ENCODE data around the gene HNRNPUL2.
A peak's percentile ranks its signal among the peaks of the same experiment; 100 is the strongest.

Gene HNRNPUL2

DNA sequence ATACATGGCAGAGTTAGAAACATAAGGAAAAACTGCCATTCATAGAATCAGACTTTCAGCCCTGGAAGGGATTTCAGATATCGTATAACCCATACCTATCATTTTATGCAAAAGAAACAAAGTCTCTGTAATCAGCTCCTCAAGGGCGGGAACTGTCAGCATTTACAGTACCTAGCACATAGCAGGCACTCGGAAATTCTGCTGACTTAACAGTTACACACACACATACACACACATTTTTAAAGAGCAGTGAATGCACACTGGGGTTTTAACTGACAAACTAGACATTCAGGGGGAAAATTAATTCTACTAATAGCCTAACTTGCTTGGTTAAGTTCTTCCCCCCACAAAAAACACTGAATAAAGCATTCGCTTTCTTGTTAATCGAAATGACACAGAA is 11.1 kb downstream of the HNRNPUL2 start:
- Histone ChIP-seq H3K9me3 (ENCODE audit: control insufficient read depth in 5 of 5, low read length in 5 of 5) (no peaks in the 10 kb centered on the region), H3K36me3 (ENCODE audit: control insufficient read depth in 5 of 5, insufficient read depth in 5 of 5, low read length in 5 of 5) (peaks cover 30 to 96% (median 87%) of the 10 kb centered on the region in 5 donors)

DNA sequence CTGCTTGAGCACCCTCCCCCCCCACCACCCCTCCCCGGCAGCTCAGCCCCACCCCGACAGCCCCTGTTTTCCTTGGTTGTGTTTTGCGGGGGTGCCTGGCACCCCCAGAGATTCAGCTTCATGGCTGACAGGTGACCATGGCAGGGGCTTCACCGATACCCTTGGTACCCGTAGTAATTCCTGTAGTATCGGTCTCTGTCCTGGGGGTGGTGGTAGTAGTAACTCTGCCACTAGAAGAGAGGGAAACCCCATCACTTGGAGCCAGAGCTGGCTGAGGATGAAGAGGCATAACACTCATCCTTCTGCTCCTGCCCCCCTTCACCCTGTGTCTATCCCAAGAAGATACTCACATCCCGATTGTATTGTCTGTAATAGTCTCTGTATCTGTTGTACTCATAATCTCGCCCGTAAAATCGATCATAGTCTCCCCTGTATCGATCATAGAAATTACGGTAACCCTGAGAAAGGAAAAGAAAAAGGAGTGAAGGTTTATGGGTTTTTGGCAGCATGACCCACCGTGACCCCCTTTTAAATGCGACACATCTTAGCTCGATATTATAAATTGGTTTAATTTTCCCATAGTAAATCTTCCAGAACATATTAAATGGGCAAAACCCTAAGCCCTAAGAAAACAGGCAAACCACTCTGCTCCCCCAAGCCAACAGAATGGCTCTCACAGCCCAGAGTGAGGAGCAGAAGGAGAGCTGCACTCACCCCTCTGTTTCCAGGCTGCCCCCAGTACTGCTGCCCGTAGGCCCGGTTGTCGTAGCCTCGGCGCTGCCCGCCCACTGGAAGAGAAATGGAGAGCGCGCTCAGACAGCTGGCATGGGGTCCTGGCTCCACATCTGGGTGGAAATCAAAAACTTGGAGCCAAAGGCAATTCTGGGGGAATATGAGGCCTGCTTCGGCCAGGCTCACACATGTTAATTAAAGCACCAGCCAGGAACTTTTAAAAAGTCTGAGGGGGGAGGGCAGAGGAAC is 11.8 kb downstream of the HNRNPUL2 start:
- Histone ChIP-seq H3K9me3 (ENCODE audit: control insufficient read depth in 5 of 5, low read length in 5 of 5) (no peaks in the 10 kb centered on the region), H3K4me3 (ENCODE audit: low read depth in 1 of 5, low read length in 5 of 5) (no peak overlapping the region), H3K27me3 (ENCODE audit: control insufficient read depth in 5 of 5, insufficient read depth in 4 of 5, low read length in 5 of 5) (no peaks in the 10 kb centered on the region), H3K9ac (ENCODE audit: low read length in 5 of 5) (no peak overlapping the region), H3K36me3 (ENCODE audit: control insufficient read depth in 5 of 5, insufficient read depth in 5 of 5, low read length in 5 of 5) (peaks cover 25 to 94% (median 84%) of the 10 kb centered on the region in 5 donors), H3K4me1 (ENCODE audit: control insufficient read depth in 5 of 5, insufficient read depth in 5 of 5, low read length in 5 of 5) (peaks cover 0 to 12% (median 9%) of the 10 kb centered on the region in 5 donors), H3K27ac (ENCODE audit: low read depth, low read length) (no peak overlapping the region)

More for the DNA sequence above, 11.1 kb downstream of the HNRNPUL2 start:
- H3K9ac ChIP-seq (ENCODE audit: low read length in 5 of 5): no peak overlapping the region
- H3K4me1 ChIP-seq (ENCODE audit: control insufficient read depth in 5 of 5, insufficient read depth in 5 of 5, low read length in 5 of 5): peaks cover 0 to 12% (median 5%) of the 10 kb centered on the region in 5 donors
- no peak overlapping the region for H3K4me3 ChIP-seq (ENCODE audit: low read depth in 1 of 5, low read length in 5 of 5)
- H3K27ac ChIP-seq (ENCODE audit: low read depth, low read length): peak overlapping the region; percentile 0
- no peaks in the 10 kb centered on the region for H3K27me3 ChIP-seq (ENCODE audit: control insufficient read depth in 5 of 5, insufficient read depth in 4 of 5, low read length in 5 of 5)

DNA sequence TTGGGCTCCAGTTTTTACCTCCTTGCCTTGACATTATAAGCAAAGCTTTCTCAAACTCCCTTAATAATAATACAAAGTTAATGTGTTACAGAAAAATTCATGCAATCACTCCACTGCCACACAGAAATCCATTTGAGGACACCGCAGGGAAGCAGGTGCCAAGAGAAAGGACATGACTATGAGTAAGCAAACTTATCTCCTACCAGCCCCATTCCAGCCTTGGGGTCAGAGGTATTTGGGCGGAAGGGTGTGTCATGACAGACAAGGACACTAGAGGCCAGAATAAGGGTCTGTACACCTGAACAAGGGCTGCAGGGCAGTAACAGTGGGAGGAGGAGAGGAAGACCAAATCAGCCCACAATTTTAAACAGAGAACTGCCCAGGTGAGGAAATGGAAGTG is 13.9 kb downstream of the HNRNPUL2 start:
- Histone ChIP-seq H3K9ac (ENCODE audit: low read length in 5 of 5) (peak overlapping the region in 1 of 5 donors; percentile 7), H3K36me3 (ENCODE audit: control insufficient read depth in 5 of 5, insufficient read depth in 5 of 5, low read length in 5 of 5) (peaks cover 18 to 75% (median 63%) of the 10 kb centered on the region in 5 donors), H3K4me3 (ENCODE audit: low read depth in 1 of 5, low read length in 5 of 5) (no peak overlapping the region), H3K27me3 (ENCODE audit: control insufficient read depth in 5 of 5, insufficient read depth in 4 of 5, low read length in 5 of 5) (no peaks in the 10 kb centered on the region), H3K9me3 (ENCODE audit: control insufficient read depth in 5 of 5, low read length in 5 of 5) (no peaks in the 10 kb centered on the region), H3K4me1 (ENCODE audit: control insufficient read depth in 5 of 5, insufficient read depth in 5 of 5, low read length in 5 of 5) (peaks cover 2 to 30% (median 30%) of the 10 kb centered on the region in 5 donors), H3K27ac (ENCODE audit: low read depth, low read length) (peak overlapping the region; percentile 66)

DNA sequence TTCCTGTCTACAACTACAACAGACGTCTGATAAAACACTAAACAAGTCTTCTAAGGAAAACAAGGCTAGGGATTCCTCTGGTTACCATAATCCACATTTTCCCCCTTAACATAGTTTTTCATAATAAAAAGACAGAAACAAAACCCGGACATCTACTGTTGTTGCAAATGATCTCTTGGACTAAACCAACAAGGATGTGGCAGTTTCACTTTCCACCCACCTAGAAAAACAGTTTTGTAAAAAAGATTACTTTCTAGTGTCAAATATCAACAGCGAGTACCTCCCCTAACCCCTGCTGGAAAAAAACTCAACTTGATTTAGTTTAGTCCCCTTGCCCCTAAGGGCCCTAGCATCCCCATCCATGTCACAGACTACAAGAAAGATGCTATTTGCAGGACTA is 14.4 kb downstream of the HNRNPUL2 start:
- Histone ChIP-seq H3K36me3 (ENCODE audit: control insufficient read depth in 5 of 5, insufficient read depth in 5 of 5, low read length in 5 of 5) (peaks cover 15 to 70% (median 58%) of the 10 kb centered on the region in 5 donors), H3K27ac (ENCODE audit: low read depth, low read length) (peak overlapping the region; percentile 66), H3K9ac (ENCODE audit: low read length in 5 of 5) (peak overlapping the region in 1 of 5 donors; percentile 26), H3K4me1 (ENCODE audit: control insufficient read depth in 5 of 5, insufficient read depth in 5 of 5, low read length in 5 of 5) (peaks cover 2 to 33% (median 31%) of the 10 kb centered on the region in 5 donors), H3K9me3 (ENCODE audit: control insufficient read depth in 5 of 5, low read length in 5 of 5) (no peaks in the 10 kb centered on the region), H3K27me3 (ENCODE audit: control insufficient read depth in 5 of 5, insufficient read depth in 4 of 5, low read length in 5 of 5) (no peaks in the 10 kb centered on the region), H3K4me3 (ENCODE audit: low read depth in 1 of 5, low read length in 5 of 5) (no peak overlapping the region)

DNA sequence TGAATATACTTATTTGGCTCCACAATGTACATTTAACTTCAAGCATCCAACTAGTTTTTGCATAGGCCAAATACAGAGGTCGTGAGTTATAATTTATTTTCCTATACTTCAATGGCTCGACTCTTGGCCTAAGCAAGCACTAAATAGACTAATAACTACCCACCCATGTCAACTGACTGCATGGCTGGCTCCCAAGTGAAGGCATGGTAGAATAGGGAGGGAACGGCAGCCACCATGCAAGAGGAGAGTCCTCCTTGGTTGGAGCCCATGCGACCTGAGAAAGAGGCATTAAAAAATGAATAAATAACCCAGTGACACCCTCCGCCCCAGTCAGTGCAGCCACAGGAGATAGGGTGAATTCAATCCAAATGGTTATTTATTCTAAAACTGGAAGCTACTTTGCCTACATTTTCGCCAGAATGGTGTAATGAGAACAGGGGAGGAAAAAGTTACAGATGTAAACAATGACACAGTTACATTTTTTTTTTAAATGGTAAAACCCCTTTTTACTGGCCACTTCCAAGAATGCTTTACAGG is 14.9 kb downstream of the HNRNPUL2 start:
- Histone ChIP-seq H3K27me3 (ENCODE audit: control insufficient read depth in 5 of 5, insufficient read depth in 4 of 5, low read length in 5 of 5) (no peaks in the 10 kb centered on the region), H3K36me3 (ENCODE audit: control insufficient read depth in 5 of 5, insufficient read depth in 5 of 5, low read length in 5 of 5) (peaks cover 12 to 65% (median 53%) of the 10 kb centered on the region in 5 donors), H3K9ac (ENCODE audit: low read length in 5 of 5) (no peak overlapping the region), H3K4me3 (ENCODE audit: low read depth in 1 of 5, low read length in 5 of 5) (no peak overlapping the region), H3K4me1 (ENCODE audit: control insufficient read depth in 5 of 5, insufficient read depth in 5 of 5, low read length in 5 of 5) (peaks cover 2 to 33% (median 31%) of the 10 kb centered on the region in 5 donors), H3K9me3 (ENCODE audit: control insufficient read depth in 5 of 5, low read length in 5 of 5) (no peaks in the 10 kb centered on the region), H3K27ac (ENCODE audit: low read depth, low read length) (peak overlapping the region; percentile 66)

DNA sequence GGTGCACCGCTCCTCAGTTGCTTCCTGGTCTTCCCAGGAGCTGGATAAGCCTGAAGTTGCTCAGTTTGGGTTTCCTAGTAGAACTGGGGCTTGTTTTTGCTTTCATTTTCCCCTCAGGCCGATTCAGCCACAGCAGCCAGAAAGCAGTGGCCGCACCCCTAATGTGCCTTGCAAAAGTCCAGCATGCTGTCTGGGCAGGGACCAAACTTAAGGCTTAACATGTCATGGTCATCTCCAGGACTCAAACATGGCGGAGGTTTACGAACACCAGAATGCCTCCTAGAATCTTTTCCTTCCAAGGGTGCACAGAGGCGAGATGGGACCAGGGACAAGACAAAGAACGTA is 17.3 kb downstream of the HNRNPUL2 start:
- peak overlapping the region; percentile 75 to 98 (median 95) for H3K9ac ChIP-seq (ENCODE audit: low read length in 5 of 5)
- peaks cover 4 to 50% (median 46%) of the 10 kb centered on the region in 5 donors for H3K4me1 ChIP-seq (ENCODE audit: control insufficient read depth in 5 of 5, insufficient read depth in 5 of 5, low read length in 5 of 5)
- H3K4me3 ChIP-seq (ENCODE audit: low read depth in 1 of 5, low read length in 5 of 5): peak overlapping the region; percentile 71 to 91 (median 82)
- no peaks in the 10 kb centered on the region for H3K27me3 ChIP-seq (ENCODE audit: control insufficient read depth in 5 of 5, insufficient read depth in 4 of 5, low read length in 5 of 5)
- peak overlapping the region; percentile 99 for H3K27ac ChIP-seq (ENCODE audit: low read depth, low read length)
- H3K36me3 ChIP-seq (ENCODE audit: control insufficient read depth in 5 of 5, insufficient read depth in 5 of 5, low read length in 5 of 5): peaks cover 3 to 42% (median 30%) of the 10 kb centered on the region in 5 donors
- no peaks in the 10 kb centered on the region for H3K9me3 ChIP-seq (ENCODE audit: control insufficient read depth in 5 of 5, low read length in 5 of 5)

DNA sequence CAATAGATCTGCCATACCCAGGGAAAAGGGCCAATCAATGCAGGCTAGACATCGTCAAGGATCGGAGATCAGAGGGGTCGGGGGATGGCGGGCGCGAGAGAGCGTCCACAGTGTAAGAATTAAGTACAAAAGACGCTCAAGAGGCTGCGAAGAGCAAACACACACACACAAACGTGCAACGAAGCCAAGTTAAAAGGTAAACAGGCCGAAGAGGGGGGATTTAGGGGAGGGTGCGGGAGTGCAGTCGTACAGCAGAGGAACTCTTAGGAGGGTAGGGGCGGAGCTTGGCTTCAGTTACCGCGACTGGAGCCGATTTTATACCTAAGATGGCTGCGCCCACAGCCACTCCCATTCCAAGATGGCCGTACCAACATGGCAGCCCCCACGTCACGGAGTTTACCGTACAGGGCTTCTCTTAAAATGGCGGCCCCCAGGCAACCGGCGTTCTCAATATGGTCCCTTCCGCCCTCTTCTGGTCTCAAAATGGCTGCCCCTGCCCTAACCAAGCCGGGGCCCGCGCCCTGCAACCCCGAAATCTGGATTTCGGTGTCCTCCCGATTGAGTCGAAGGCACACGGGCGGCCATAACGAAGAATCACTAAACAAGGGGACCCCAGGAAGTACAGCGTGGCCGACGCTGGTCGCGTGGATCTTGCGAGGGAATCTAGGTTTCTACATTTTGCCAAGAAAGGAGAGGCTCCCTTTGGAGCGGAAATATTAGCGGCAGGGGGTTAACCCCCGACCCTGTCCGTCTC is 17.8 kb downstream of the HNRNPUL2 start:
- peak overlapping the region; percentile 71 to 97 (median 82) for H3K4me3 ChIP-seq (ENCODE audit: low read depth in 1 of 5, low read length in 5 of 5)
- H3K36me3 ChIP-seq (ENCODE audit: control insufficient read depth in 5 of 5, insufficient read depth in 5 of 5, low read length in 5 of 5): peaks cover 3 to 37% (median 25%) of the 10 kb centered on the region in 5 donors
- H3K4me1 ChIP-seq (ENCODE audit: control insufficient read depth in 5 of 5, insufficient read depth in 5 of 5, low read length in 5 of 5): peaks cover 4 to 50% (median 47%) of the 10 kb centered on the region in 5 donors
- no peaks in the 10 kb centered on the region for H3K9me3 ChIP-seq (ENCODE audit: control insufficient read depth in 5 of 5, low read length in 5 of 5)
- no peaks in the 10 kb centered on the region for H3K27me3 ChIP-seq (ENCODE audit: control insufficient read depth in 5 of 5, insufficient read depth in 4 of 5, low read length in 5 of 5)
- H3K27ac ChIP-seq (ENCODE audit: low read depth, low read length): peak overlapping the region; percentile 99
- peak overlapping the region; percentile 75 to 98 (median 96) for H3K9ac ChIP-seq (ENCODE audit: low read length in 5 of 5)

DNA sequence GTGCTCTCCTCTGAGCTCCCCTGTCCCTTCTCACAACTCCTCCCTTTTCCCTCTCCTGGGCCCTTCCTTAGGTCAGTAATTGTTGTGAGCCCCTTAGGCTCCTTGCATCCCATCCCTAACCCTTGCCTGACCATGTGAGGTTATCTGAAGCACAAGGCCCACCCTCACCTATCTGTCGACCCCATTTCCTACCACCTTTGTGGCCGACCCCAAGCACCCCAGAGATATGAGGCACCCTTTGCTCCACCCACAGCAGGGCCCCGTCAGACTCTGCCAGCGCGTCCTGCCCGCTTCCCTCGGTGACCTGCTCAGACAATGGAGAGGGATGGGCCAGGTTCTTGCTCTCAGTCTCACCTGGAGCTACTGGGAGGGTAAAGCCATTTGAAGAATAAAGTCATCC is 18.5 kb downstream of the HNRNPUL2 start:
- Histone ChIP-seq H3K9me3 (ENCODE audit: control insufficient read depth in 5 of 5, low read length in 5 of 5) (no peaks in the 10 kb centered on the region), H3K9ac (ENCODE audit: low read length in 5 of 5) (peak overlapping the region; percentile 68 to 98 (median 95)), H3K27me3 (ENCODE audit: control insufficient read depth in 5 of 5, insufficient read depth in 4 of 5, low read length in 5 of 5) (no peaks in the 10 kb centered on the region), H3K27ac (ENCODE audit: low read depth, low read length) (peak overlapping the region; percentile 99), H3K4me3 (ENCODE audit: low read depth in 1 of 5, low read length in 5 of 5) (peak overlapping the region; percentile 71 to 97 (median 82)), H3K36me3 (ENCODE audit: control insufficient read depth in 5 of 5, insufficient read depth in 5 of 5, low read length in 5 of 5) (peaks cover 0 to 32% (median 21%) of the 10 kb centered on the region in 5 donors), H3K4me1 (ENCODE audit: control insufficient read depth in 5 of 5, insufficient read depth in 5 of 5, low read length in 5 of 5) (peaks cover 4 to 50% (median 47%) of the 10 kb centered on the region in 5 donors)

DNA sequence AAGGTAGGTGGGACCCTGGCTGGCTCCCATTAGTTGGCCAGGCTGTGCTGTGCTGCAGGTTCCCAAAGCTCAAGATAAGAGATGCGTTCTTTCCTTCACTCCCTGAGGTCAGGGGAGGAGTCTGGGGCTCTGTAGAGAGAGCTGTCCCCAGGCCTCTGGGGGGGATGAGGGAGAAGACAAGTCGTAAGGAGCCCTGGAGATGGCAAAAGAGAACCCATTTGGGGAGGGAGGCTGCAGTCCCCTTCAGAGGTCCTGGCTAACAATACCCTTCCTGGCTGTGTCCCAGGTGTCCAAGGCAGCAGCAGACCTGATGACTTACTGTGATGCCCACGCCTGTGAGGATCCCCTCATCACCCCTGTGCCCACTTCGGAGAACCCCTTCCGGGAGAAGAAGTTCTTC is 18.9 kb downstream of the HNRNPUL2 start:
- peaks cover 4 to 47% (median 43%) of the 10 kb centered on the region in 5 donors for H3K4me1 ChIP-seq (ENCODE audit: control insufficient read depth in 5 of 5, insufficient read depth in 5 of 5, low read length in 5 of 5)
- H3K27me3 ChIP-seq (ENCODE audit: control insufficient read depth in 5 of 5, insufficient read depth in 4 of 5, low read length in 5 of 5): no peaks in the 10 kb centered on the region
- H3K36me3 ChIP-seq (ENCODE audit: control insufficient read depth in 5 of 5, insufficient read depth in 5 of 5, low read length in 5 of 5): peaks cover 0 to 28% (median 17%) of the 10 kb centered on the region in 5 donors
- peak overlapping the region in 4 of 5 donors; percentile 71 to 97 (median 84) for H3K4me3 ChIP-seq (ENCODE audit: low read depth in 1 of 5, low read length in 5 of 5)
- H3K9me3 ChIP-seq (ENCODE audit: control insufficient read depth in 5 of 5, low read length in 5 of 5): no peaks in the 10 kb centered on the region
- peak overlapping the region in 4 of 5 donors; percentile 50 to 96 (median 82) for H3K9ac ChIP-seq (ENCODE audit: low read length in 5 of 5)
- H3K27ac ChIP-seq (ENCODE audit: low read depth, low read length): peak overlapping the region; percentile 99

Measured in subcutaneous abdominal adipose tissue (tissue), 5 donors.